CD4-positive, alpha-beta T cell (primary cell): ENCODE data around the gene SUFU. TPM values are rescaled to one million over a fixed set of nuclear protein-coding genes. Genes with fewer than 3 reads are reported as not detected.

Experiments
- ATAC-seq: fragments of 200-7000 bp; cut with Tn5 transposase; one replicate; pipeline ENCODE4 v1.10.0; 2022; ENCODE audit warnings: mild to moderate bottlenecking; ENCODE audit not compliant: poor library complexity
- CTCF ChIA-PET: fragments of 350-600 bp; sonication (Branson Sonifier 250); formaldehyde crosslinking; loops from one replicate; lab custom pipeline; 2021; ENCODE audit warnings: antibody characterized with exemption, inconsistent platforms; lab: Charles Lee
- POLR2A ChIA-PET: fragments of 350-600 bp; sonication (Branson Sonifier 250); formaldehyde crosslinking; loops from one replicate; lab custom pipeline; 2021; ENCODE audit warnings: antibody characterized with exemption, inconsistent platforms; lab: Charles Lee
- DNase-seq, 14 experiments: peaks; one replicate each; pipeline ENCODE4 v3.0.0-alpha.2; 2013 to 2020; ENCODE audit warnings: mixed read lengths in 2 of 14
- H3K27ac ChIP-seq, 2 donors: one replicate each; pipeline versions ENCODE4 v1.5.1 to v1.7.0; 2013; ENCODE audit warnings: low read length in 2 of 2, low read depth in 1 of 2, mild to moderate bottlenecking in 1 of 2
- H3K27me3 ChIP-seq, 2 experiments: 1 replicate in 1 of 2; 2 replicates in 1 of 2; pipeline versions ENCODE4 v1.6.1 to v1.7.0; 2013; ENCODE audit warnings: low read length in 2 of 2, control low read depth in 1 of 2, mild to moderate bottlenecking in 1 of 2, moderate library complexity in 1 of 2; ENCODE audit not compliant: insufficient read depth in 2 of 2, control insufficient read depth in 1 of 2
- H3K36me3 ChIP-seq: one replicate; pipeline ENCODE4 v1.6.1; 2013; ENCODE audit warnings: low read length, control low read depth; ENCODE audit not compliant: insufficient read depth
- H3K4me1 ChIP-seq: one replicate; pipeline ENCODE4 v1.6.1; 2013; ENCODE audit warnings: low read length, control low read depth; ENCODE audit not compliant: insufficient read depth
- H3K4me3 ChIP-seq: one replicate; pipeline ENCODE4 v1.5.1; 2013; ENCODE audit warnings: mild to moderate bottlenecking, low read length, moderate library complexity
- H3K9me3 ChIP-seq, 2 experiments: 1 replicate in 1 of 2; 2 replicates in 1 of 2; pipeline versions ENCODE4 v1.6.1 to v1.7.0; 2013; ENCODE audit warnings: low read length in 2 of 2, mild to moderate bottlenecking in 2 of 2, control low read depth in 1 of 2, moderate library complexity in 1 of 2; ENCODE audit not compliant: control insufficient read depth in 1 of 2, insufficient read depth in 1 of 2
- H3K27ac Mint-ChIP-seq: one replicate; pipeline ENCODE4 v1.8.0; 2020; ENCODE audit warnings: mixed read lengths
- H3K27me3 Mint-ChIP-seq: one replicate; pipeline ENCODE4 v1.8.0; 2021; ENCODE audit warnings: mixed read lengths
- H3K36me3 Mint-ChIP-seq: one replicate; pipeline ENCODE4 v1.8.0; 2021; ENCODE audit warnings: low read depth, mixed read lengths
- H3K4me1 Mint-ChIP-seq: one replicate; pipeline ENCODE4 v1.8.0; 2021; ENCODE audit warnings: low read depth, mixed read lengths
- H3K4me3 Mint-ChIP-seq: one replicate; pipeline ENCODE4 v1.8.0; 2020; ENCODE audit warnings: mild to moderate bottlenecking, mixed read lengths
- H3K9me3 Mint-ChIP-seq: one replicate; pipeline ENCODE4 v1.8.0; 2020; ENCODE audit warnings: mixed read lengths
- CTCF ChIP-seq: fragments of 200-600 bp; IDR thresholded peaks from one replicate; pipeline ENCODE4 v1.8.0; 2022; ENCODE audit warnings: antibody characterized with exemption, mild to moderate bottlenecking
- intact Hi-C, 2 experiments: fragments of 100-400 bp; cut with DNase I in 1 of 2; cut with micrococcal nuclease in 1 of 2; formaldehyde crosslinking; loops; one replicate each; pipeline versions ENCODE4 v1.15.1 to v1.9.0; 2023 to 2025; cut with DNase I, micrococcal nuclease
- total RNA-seq, 174 experiments: library from RNA in 2 of 174; stranded (reverse) in 2 of 174; gene quantifications; one replicate each; pipeline ENCODE4 v1.2.3 and lab custom pipeline; 2021 to 2026

The SUFU gene
- total RNA-seq, 2 experiments from 2014 or later: 6.7 to 7.3 TPM

- Histone ChIP-seq H3K36me3 (peaks cover 54% of the 10 kb centered on the region), H3K27ac (peak overlapping the region; percentile 21 to 24), H3K4me1 (peaks cover 67% of the 10 kb centered on the region), H3K4me3 (no peak overlapping the region), H3K27me3 (no peaks in the 10 kb centered on the region), H3K9me3 (no peaks in the 10 kb centered on the region)
- no peak for DNase-seq
- CTCF ChIA-PET: no interaction called here
- Mint-ChIP-seq H3K27ac (peak overlapping the region; percentile 97), H3K27me3 (no peaks in the 10 kb centered on the region), H3K4me3 (no peak overlapping the region), H3K9me3 (no peaks in the 10 kb centered on the region), H3K36me3 (peaks cover 67% of the 10 kb centered on the region), H3K4me1 (peaks cover 70% of the 10 kb centered on the region)
- TF ChIP-seq CTCF: no peak
- POLR2A ChIA-PET: interaction anchor here (1.0 to 1.8 kb wide), 3 partner anchors 8 to 61 kb away, joined by 3 to 4 read pairs (median 4); partner anchors contain the start of genes ARL3 and SFXN2
- intact Hi-C loops: loop anchor here in 1 of 2 experiments (2.0 kb wide), 1 partner anchor 22 kb away; no protein-coding TSS in a partner anchor
- ATAC-seq: no peak
Observed at GRCh38 chr10:102653060-102653459, 149.3 kb downstream of the SUFU start.

DNA sequence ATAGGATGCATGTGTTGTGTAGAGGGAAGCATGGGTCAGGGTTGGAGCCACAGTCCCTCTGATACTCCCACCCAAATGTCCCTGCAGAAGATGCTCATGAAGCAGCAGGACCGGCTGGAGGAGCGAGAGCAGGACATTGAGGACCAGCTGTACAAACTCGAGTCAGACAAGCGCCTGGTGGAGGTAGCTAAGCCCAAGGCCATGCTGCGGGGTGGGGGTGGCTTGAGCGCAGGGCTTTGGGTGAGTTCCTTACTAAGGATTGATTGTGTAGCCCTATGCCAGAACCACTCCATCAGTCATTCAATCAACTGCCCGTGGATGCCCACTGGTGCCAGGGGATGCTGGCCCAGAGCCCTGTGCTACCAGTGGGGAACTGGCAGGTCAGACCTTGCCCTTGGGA lies 150.8 kb downstream of the SUFU start:
- Mint-ChIP-seq H3K4me1 (peaks cover 65% of the 10 kb centered on the region), H3K27me3 (no peaks in the 10 kb centered on the region), H3K4me3 (no peak overlapping the region), H3K9me3 (no peaks in the 10 kb centered on the region), H3K27ac (peak overlapping the region; percentile 97), H3K36me3 (peaks cover 71% of the 10 kb centered on the region)
- ATAC-seq: no peak
- ChIA-PET POLR2A (interaction anchor here (1.3 kb wide), 1 partner anchor 10 kb away, joined by 10 read pairs; the partner anchor contains the start of gene TRIM8), CTCF (no interaction called here)
- TF ChIP-seq CTCF: no peak
- intact Hi-C loops: no loop called here
- Histone ChIP-seq H3K4me1 (peaks cover 66% of the 10 kb centered on the region), H3K36me3 (peaks cover 61% of the 10 kb centered on the region), H3K27me3 (no peaks in the 10 kb centered on the region), H3K27ac (no peak overlapping the region), H3K4me3 (no peak overlapping the region), H3K9me3 (no peaks in the 10 kb centered on the region)
- no peak for DNase-seq

DNA sequence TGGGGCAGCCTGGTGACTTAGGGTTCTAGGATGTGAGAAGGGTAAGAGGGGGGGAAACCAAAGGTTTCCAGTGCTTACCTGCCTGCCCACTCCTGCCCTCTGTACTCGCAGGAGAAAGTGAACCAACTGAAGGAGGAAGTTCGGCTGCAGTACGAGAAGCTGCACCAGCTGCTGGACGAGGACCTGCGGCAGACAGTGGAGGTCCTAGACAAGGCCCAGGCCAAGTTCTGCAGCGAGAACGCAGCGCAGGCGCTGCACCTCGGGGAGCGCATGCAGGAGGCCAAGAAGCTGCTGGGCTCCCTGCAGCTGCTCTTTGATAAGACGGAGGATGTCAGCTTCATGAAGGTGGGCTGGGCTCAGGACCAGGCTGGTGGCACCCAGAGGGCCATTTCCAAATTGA lies 151.2 kb downstream of the SUFU start:
- H3K4me1 ChIP-seq: peaks cover 66% of the 10 kb centered on the region
- no peaks in the 10 kb centered on the region for H3K27me3 ChIP-seq
- peak in 1 of 14 experiments; percentile 1 for DNase-seq
- H3K27ac ChIP-seq: no peak overlapping the region
- ChIA-PET POLR2A (interaction anchor here (1.3 to 10.1 kb wide), 2 partner anchors 8 to 10 kb away, joined by 10 to 121 read pairs; partner anchors contain the start of gene TRIM8), CTCF (no interaction called here)
- TF ChIP-seq CTCF: no peak
- ATAC-seq: no peak
- intact Hi-C loops: no loop called here
- no peaks in the 10 kb centered on the region for H3K9me3 ChIP-seq
- H3K27ac Mint-ChIP-seq: peak overlapping the region; percentile 97
- H3K4me1 Mint-ChIP-seq: peaks cover 65% of the 10 kb centered on the region
- no peaks in the 10 kb centered on the region for H3K9me3 Mint-ChIP-seq
- H3K36me3 Mint-ChIP-seq: peaks cover 71% of the 10 kb centered on the region
- no peak overlapping the region for H3K4me3 ChIP-seq
- peaks cover 61% of the 10 kb centered on the region for H3K36me3 ChIP-seq
- H3K27me3 Mint-ChIP-seq: no peaks in the 10 kb centered on the region
- H3K4me3 Mint-ChIP-seq: no peak overlapping the region
